ENCODE results near the gene SNX25.

DNA sequence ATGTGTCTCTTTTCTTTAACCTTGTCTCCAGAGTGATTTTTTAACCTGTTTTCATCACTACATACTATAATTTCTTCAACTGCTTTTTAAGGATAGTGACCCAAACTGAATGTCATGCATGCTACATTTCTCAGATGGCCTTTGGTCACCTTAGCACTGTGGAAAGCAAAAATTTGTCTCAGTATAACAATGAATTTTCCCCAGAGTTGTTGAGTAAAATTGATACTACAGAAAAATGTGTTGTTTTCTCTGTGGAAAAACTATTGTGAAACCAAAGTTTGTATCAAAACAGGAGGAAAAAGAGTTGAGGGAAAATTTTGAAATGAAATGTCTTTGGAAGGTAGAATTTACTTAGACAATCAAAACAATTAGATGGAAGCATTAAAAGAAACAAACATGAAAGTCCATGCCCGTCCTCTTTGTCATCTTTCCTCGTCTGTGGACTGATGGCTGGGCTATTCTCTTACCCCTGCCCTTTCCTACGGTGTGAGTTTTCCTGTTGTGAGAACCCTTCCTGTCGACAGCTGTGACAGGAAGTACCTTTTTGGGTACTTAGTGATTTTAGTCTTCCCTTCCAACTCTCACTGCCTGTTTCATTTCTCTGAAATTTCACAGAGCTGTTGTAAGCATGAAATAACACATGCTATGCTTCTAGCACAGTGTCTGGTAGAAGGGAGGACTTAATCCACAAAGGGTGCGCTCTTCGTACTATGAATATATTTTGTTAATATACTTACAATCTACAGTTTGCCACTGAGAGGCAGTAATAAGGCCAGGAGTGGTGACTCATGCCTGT, 135.5 kb downstream of the SNX25 start:
- TF ChIP-seq MXI1 (IDR thresholded peaks at IDR 0.05; ENCODE audit: low read depth, low read length) (no peak), CTCF (IDR thresholded peaks at IDR 0.05 in 2 of 3, conservative IDR thresholded peaks at IDR 0.05 in 1 of 3; ENCODE audit: control insufficient read depth in 2 of 3, extremely low read depth in 1 of 3, insufficient read depth in 1 of 3, low read depth in 3 of 3, low read length in 3 of 3) (peak in 1 of 3 experiments; percentile 11; a peak in 1 of 6 replicates), MTA2 (IDR thresholded peaks at IDR 0.05; ENCODE audit: low read depth) (no peak), EED (IDR thresholded peaks at IDR 0.05; ENCODE audit: low read depth) (peak; percentile 93), TAF1 (IDR thresholded peaks at IDR 0.05; ENCODE audit: borderline replicate concordance, low read depth, low read length) (peak; percentile 54; the same call in 1 of the 2 replicates), FOS (IDR thresholded peaks at IDR 0.05; ENCODE audit: borderline replicate concordance, extremely low read depth, insufficient read length) (no peak)
- TF ChIP-seq, protein P1, sequence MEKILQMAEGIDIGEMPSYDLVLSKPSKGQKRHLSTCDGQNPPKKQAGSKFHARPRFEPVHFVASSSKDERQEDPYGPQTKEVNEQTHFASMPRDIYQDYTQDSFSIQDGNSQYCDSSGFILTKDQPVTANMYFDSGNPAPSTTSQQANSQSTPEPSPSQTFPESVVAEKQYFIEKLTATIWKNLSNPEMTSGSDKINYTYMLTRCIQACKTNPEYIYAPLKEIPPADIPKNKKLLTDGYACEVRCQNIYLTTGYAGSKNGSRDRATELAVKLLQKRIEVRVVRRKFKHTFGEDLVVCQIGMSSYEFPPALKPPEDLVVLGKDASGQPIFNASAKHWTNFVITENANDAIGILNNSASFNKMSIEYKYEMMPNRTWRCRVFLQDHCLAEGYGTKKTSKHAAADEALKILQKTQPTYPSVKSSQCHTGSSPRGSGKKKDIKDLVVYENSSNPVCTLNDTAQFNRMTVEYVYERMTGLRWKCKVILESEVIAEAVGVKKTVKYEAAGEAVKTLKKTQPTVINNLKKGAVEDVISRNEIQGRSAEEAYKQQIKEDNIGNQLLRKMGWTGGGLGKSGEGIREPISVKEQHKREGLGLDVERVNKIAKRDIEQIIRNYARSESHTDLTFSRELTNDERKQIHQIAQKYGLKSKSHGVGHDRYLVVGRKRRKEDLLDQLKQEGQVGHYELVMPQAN (conservative IDR thresholded peaks at IDR 0.05): no peak
